Thyroid gland (tissue), 4 donors: ENCODE results near the gene WDR20.
A peak's percentile ranks its signal among the peaks of the same experiment; 100 is the strongest.

Source experiments
- CTCF ChIP-seq, 6 experiments: fragments of 200-600 bp in 3 of 6; fragments of 450-650 bp in 3 of 6; sonication (generic) in 3 of 6; IDR thresholded peaks; one replicate each; pipeline ENCODE4 v1.5.1; 2016 to 2019; ENCODE audit warnings: antibody characterized with exemption in 6 of 6, mild to moderate bottlenecking in 2 of 6, inconsistent platforms in 1 of 6, moderate library complexity in 1 of 6
- POLR2A ChIP-seq, 2 donors: fragments of 450-650 bp; IDR thresholded peaks; one replicate each; pipeline ENCODE4 v1.6.1; 2017; ENCODE audit warnings: antibody characterized with exemption in 2 of 2, mild to moderate bottlenecking in 2 of 2, moderate library complexity in 1 of 2

- no peak for TF ChIP-seq CTCF (IDR thresholded peaks at IDR 0.05)
- peak in 1 of 2 donors; percentile 5 for TF ChIP-seq POLR2A (IDR thresholded peaks at IDR 0.05)
Observed at GRCh38 chr14:102140027-102140749, 491 bp downstream of the WDR20 start.
